Endothelial cell of umbilical vein (primary cell): ENCODE results near the gene DEGS1. TPM values are rescaled to one million over a fixed set of nuclear protein-coding genes. Genes with fewer than 3 reads are reported as not detected.

ENCODE experiments used
- BruUV-seq: library from RNA; stranded (reverse); fragments of 400-500 nt; replicated peaks from 2 replicates; lab custom pipeline; 2021; lab: Mats Ljungman, UMichigan
- CTCF ChIA-PET: fragments of 300-600, 350-600 bp; sonication (Branson Sonifier 250); formaldehyde crosslinking; loops from one replicate; lab custom pipeline; 2021; ENCODE audit warnings: antibody characterized with exemption, inconsistent platforms; lab: Charles Lee
- POLR2A ChIA-PET: fragments of 300-600, 350-600 bp; sonication (Branson Sonifier 250); formaldehyde crosslinking; loops from one replicate; lab custom pipeline; 2021; ENCODE audit warnings: antibody characterized with exemption, inconsistent platforms; lab: Charles Lee
- DNase-seq: peaks from one replicate; pipeline ENCODE4 v3.0.0-alpha.2; 2011; ENCODE audit warnings: low read depth, low spot score
- FAIRE-seq: peaks from 2 replicates; lab custom pipeline; 2011; peaks lifted over from hg19 to GRCh38; lab: Jason Lieb, UNC
- H2AFZ ChIP-seq: 2 replicates; pipeline ENCODE4 v1.6.0; 2012; ENCODE audit warnings: low read depth, low read length, control low read depth, inconsistent platforms
- H3K27ac ChIP-seq: 2 replicates; pipeline ENCODE4 v1.5.1; 2011; ENCODE audit warnings: low read depth, mild to moderate bottlenecking, control low read depth, low read length, moderate library complexity; ENCODE audit not compliant: insufficient read depth
- H3K27me3 ChIP-seq, 2 experiments: 2 replicates each; pipeline versions ENCODE4 v1.6.0 to v1.6.1; 2011; ENCODE audit warnings: low read length in 2 of 2, mixed read lengths in 1 of 2; ENCODE audit not compliant: control insufficient read depth in 2 of 2, insufficient read depth in 2 of 2
- H3K36me3 ChIP-seq, 2 experiments: 2 replicates in 1 of 2; 3 replicates in 1 of 2; pipeline ENCODE4 v1.5.1; 2011; ENCODE audit warnings: low read length in 2 of 2, mild to moderate bottlenecking in 1 of 2, moderate library complexity in 1 of 2; ENCODE audit not compliant: control insufficient read depth in 2 of 2, insufficient read depth in 2 of 2; ENCODE audit errors: extremely low read depth in 1 of 2
- H3K4me1 ChIP-seq: 3 replicates; pipeline ENCODE4 v1.5.1; 2011; ENCODE audit warnings: mild to moderate bottlenecking, low read length; ENCODE audit not compliant: control insufficient read depth, insufficient read depth; ENCODE audit errors: extremely low read depth
- H3K4me2 ChIP-seq: 2 replicates; pipeline ENCODE4 v1.6.1; 2011; ENCODE audit warnings: low read length, control low read depth, mixed read lengths; ENCODE audit not compliant: insufficient read depth
- H3K4me3 ChIP-seq, 3 experiments: fragments of 200-600 bp in 1 of 3; sonication (generic), shearing (Covaris generic) in 1 of 3; replicated peaks in 1 of 3; 2 replicates each; pipeline ENCODE4 v1.5.1; 2011 to 2016; ENCODE audit warnings: control low read depth in 3 of 3, low read length in 3 of 3, mild to moderate bottlenecking in 2 of 3, inconsistent platforms in 1 of 3, low read depth in 1 of 3, moderate library complexity in 1 of 3; ENCODE audit not compliant: insufficient read depth in 1 of 3
- H3K79me2 ChIP-seq: 2 replicates; pipeline ENCODE4 v1.6.0; 2012; ENCODE audit warnings: low read length, inconsistent platforms; ENCODE audit not compliant: control insufficient read depth, insufficient read depth
- H3K9ac ChIP-seq: replicated peaks from 2 replicates; pipeline ENCODE3; 2011; ENCODE audit warnings: low read length, control low read depth; ENCODE audit not compliant: insufficient read depth; ENCODE audit errors: extremely low read depth
- H3K9me1 ChIP-seq: replicated peaks from 3 replicates; pipeline ENCODE4 v1.6.0; 2011; ENCODE audit warnings: mild to moderate bottlenecking, low read length; ENCODE audit not compliant: control insufficient read depth, insufficient read depth; ENCODE audit errors: extremely low read depth
- H3K9me3 ChIP-seq: replicated peaks from 2 replicates; pipeline ENCODE4 v1.5.1; 2012; ENCODE audit warnings: low read length, inconsistent platforms; ENCODE audit not compliant: control insufficient read depth, insufficient read depth
- H4K20me1 ChIP-seq: replicated peaks from 2 replicates; pipeline ENCODE3; 2011; ENCODE audit warnings: mild to moderate bottlenecking, low read length; ENCODE audit not compliant: control insufficient read depth, insufficient read depth; ENCODE audit errors: extremely low read depth
- EZH2 ChIP-seq: IDR thresholded peaks from 2 replicates; pipeline ENCODE4 v1.6.1; 2012; ENCODE audit warnings: borderline replicate concordance, low read depth, mild to moderate bottlenecking, moderate library complexity, low read length, inconsistent platforms; ENCODE audit not compliant: severe bottlenecking
- FOS ChIP-seq: IDR thresholded peaks from 2 replicates; pipeline ENCODE4 v1.6.1; 2011; ENCODE audit warnings: mild to moderate bottlenecking, low read length, moderate library complexity, borderline replicate concordance; ENCODE audit not compliant: insufficient read depth
- GATA2 ChIP-seq: IDR thresholded peaks from 2 replicates; pipeline ENCODE4 v1.7.0; 2011; ENCODE audit warnings: low read depth, mild to moderate bottlenecking, moderate library complexity, mixed read lengths, low read length; ENCODE audit not compliant: insufficient read length, insufficient read depth
- JUN ChIP-seq: IDR thresholded peaks from 2 replicates; pipeline ENCODE4 v1.6.1; 2011; ENCODE audit warnings: borderline replicate concordance, low read depth; ENCODE audit not compliant: insufficient read length, insufficient read depth
- MYC ChIP-seq: IDR thresholded peaks from one replicate; pipeline ENCODE4 v1.6.1; 2011; ENCODE audit warnings: mild to moderate bottlenecking, low read depth, low read length
- POLR2A ChIP-seq: IDR thresholded peaks from 2 replicates; pipeline ENCODE4 v1.6.1; 2012; ENCODE audit warnings: low read depth, mild to moderate bottlenecking, control low read depth, low read length
- POLR2AphosphoS5 ChIP-seq: IDR thresholded peaks from 2 replicates; pipeline ENCODE4 v1.6.1; 2012; ENCODE audit warnings: low read depth, mild to moderate bottlenecking, control low read depth, low read length, moderate library complexity; ENCODE audit not compliant: insufficient read depth
- dilution Hi-C: fragments of 300-500 bp; cut with MboI; formaldehyde crosslinking; loops from one replicate; pipeline ENCODE4 v1.15.0; 2019; ENCODE audit warnings: low sequenced_read_pairs; ENCODE audit not compliant: extremely low pct_ligation_motif_present
- intact Hi-C: fragments of 100-400 bp; cut with micrococcal nuclease; formaldehyde crosslinking; loops from one replicate; pipeline ENCODE4 v1.10.0; 2022
- polyA plus RNA-seq, 4 experiments: library from polyadenylated mRNA; depleted of rRNA in 3 of 4; stranded (reverse) in 3 of 4; unstranded in 1 of 4; fragments of >200 nt; gene quantifications; 2 replicates each; pipeline versions ENCODE4 v1.2.1 to v1.2.3, GENCODE V29; 2011 to 2012; ENCODE audit warnings: missing spikeins in 1 of 4
- total RNA-seq: library from RNA; stranded (reverse); gene quantifications from 2 replicates; pipeline ENCODE4 v1.2.3, GENCODE V29; 2021
- TF ChIP-seq, protein P1 (sequence below), 2 donors: IDR thresholded peaks; 1 replicate in 1 of 2; 2 replicates in 1 of 2; pipeline ENCODE4 v1.5.1; 2011; ENCODE audit warnings: low read length in 2 of 2, mild to moderate bottlenecking in 2 of 2, moderate library complexity in 2 of 2, control low read depth in 1 of 2, inconsistent platforms in 1 of 2, low read depth in 1 of 2; ENCODE audit not compliant: insufficient read depth in 1 of 2; ENCODE audit errors: extremely low read depth in 1 of 2
- TF ChIP-seq, protein P2 (sequence below): IDR thresholded peaks from 2 replicates; pipeline ENCODE4 v1.6.1; 2011; ENCODE audit not compliant: insufficient read depth, insufficient read length

DEGS1 gene
- total and polyA plus RNA-seq, 2 donors (not counting 3 experiments of a cell fraction or from before 2014, with no cell fraction given), result 85.8 to 137 TPM

DNA sequence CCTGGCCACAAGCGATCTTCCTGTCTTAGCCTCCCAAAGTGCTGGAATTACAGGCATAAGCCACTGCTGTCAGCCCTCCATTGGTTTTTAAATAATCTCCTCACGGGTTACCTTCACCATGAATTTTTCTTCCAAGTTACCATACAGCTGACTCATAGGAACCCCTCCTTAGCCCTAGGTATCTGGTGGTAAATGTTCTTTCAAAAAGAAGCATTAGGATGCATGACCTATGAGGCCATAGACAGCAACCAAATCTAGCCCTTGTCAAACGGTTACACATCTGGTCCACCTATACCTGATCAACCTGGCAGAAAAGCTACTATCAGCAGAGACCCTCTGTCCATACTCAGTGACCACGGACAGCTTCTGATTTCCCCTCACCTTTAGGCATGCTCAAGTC lies 12.7 kb upstream of the DEGS1 start:
- H3K9me1 ChIP-seq, result no peaks in the 10 kb centered on the region
- H3K9ac ChIP-seq, result no peak overlapping the region
- dilution Hi-C loops, result no loop called here
- DNase-seq, result no peak
- H3K79me2 ChIP-seq, result no peaks in the 10 kb centered on the region
- H4K20me1 ChIP-seq, result no peaks in the 10 kb centered on the region
- FAIRE-seq, result peak; percentile 44
- no peaks in the 10 kb centered on the region for H3K36me3 ChIP-seq
- TF ChIP-seq, protein P1, sequence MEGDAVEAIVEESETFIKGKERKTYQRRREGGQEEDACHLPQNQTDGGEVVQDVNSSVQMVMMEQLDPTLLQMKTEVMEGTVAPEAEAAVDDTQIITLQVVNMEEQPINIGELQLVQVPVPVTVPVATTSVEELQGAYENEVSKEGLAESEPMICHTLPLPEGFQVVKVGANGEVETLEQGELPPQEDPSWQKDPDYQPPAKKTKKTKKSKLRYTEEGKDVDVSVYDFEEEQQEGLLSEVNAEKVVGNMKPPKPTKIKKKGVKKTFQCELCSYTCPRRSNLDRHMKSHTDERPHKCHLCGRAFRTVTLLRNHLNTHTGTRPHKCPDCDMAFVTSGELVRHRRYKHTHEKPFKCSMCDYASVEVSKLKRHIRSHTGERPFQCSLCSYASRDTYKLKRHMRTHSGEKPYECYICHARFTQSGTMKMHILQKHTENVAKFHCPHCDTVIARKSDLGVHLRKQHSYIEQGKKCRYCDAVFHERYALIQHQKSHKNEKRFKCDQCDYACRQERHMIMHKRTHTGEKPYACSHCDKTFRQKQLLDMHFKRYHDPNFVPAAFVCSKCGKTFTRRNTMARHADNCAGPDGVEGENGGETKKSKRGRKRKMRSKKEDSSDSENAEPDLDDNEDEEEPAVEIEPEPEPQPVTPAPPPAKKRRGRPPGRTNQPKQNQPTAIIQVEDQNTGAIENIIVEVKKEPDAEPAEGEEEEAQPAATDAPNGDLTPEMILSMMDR (IDR thresholded peaks at IDR 0.05; ENCODE audit: extremely low read depth in 1 of 2, insufficient read depth in 1 of 2, low read depth in 1 of 2, low read length in 2 of 2), result no peak
- TF ChIP-seq POLR2A (no peak), POLR2AphosphoS5 (no peak), EZH2 (no peak), GATA2 (no peak), MYC (no peak), JUN (no peak), FOS (no peak)
- TF ChIP-seq, protein P2, sequence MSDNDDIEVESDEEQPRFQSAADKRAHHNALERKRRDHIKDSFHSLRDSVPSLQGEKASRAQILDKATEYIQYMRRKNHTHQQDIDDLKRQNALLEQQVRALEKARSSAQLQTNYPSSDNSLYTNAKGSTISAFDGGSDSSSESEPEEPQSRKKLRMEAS, result no peak
- no peak overlapping the region for H3K27ac ChIP-seq
- intact Hi-C loops, result no loop called here
- ChIA-PET POLR2A (no interaction called here), CTCF (interaction anchor here (0.7 to 2.7 kb wide), 7 partner anchors 13 to 752 kb away, joined by 3 to 13 read pairs (median 5); partner anchors contain the start of gene DEGS1)
- H3K9me3 ChIP-seq, result no peaks in the 10 kb centered on the region
- no peak overlapping the region for H3K4me3 ChIP-seq
- BruUV-seq, result no TSS peak
- peaks cover 11% of the 10 kb centered on the region for H3K4me1 ChIP-seq
- H3K4me2 ChIP-seq, result no peak overlapping the region
- H2AFZ ChIP-seq, result no peak overlapping the region
- H3K27me3 ChIP-seq, result peaks cover 0 to 3% of the 10 kb centered on the region in 2 experiments
